ENCODE results near the gene IPO4. TPM values are rescaled to one million over a fixed set of nuclear protein-coding genes. Genes with fewer than 3 reads are reported as not detected.

Gene IPO4
- total and polyA plus RNA-seq, 2 of the 13 experiments (the other 11 are each of a cell fraction or from before 2014, with no cell fraction given): 39.0 to 179 TPM

- peak; percentile 95 for TF ChIP-seq ASH2L (IDR thresholded peaks at IDR 0.05; ENCODE audit: insufficient read length, low read depth, low read length)
- TF ChIP-seq NFKB2 (CRISPR knock-in tag; IDR thresholded peaks at IDR 0.05; ENCODE audit: borderline replicate concordance): peak; percentile 98
- peak; percentile 61; the same call in 1 of the 2 replicates for TF ChIP-seq MAZ (IDR thresholded peaks at IDR 0.05; ENCODE audit: borderline replicate concordance, low read depth, low read length)
- TF ChIP-seq MAZ (CRISPR knock-in tag; IDR thresholded peaks at IDR 0.05; ENCODE audit: low read depth): peak; percentile 95
- peak; percentile 90 for TF ChIP-seq KDM5A (IDR thresholded peaks at IDR 0.05; ENCODE audit: borderline replicate concordance, low read length)
- TF ChIP-seq ZNF224 (CRISPR knock-in tag; IDR thresholded peaks at IDR 0.05): no peak
- TF ChIP-seq ZNF841 (CRISPR knock-in tag; IDR thresholded peaks at IDR 0.05; ENCODE audit: borderline replicate concordance): no peak
- no peak for TF ChIP-seq IKZF1 (IDR thresholded peaks at IDR 0.05)
- no peak for TF ChIP-seq MIER2 (CRISPR knock-in tag; IDR thresholded peaks at IDR 0.05)
- peak; percentile 96; the same call in 1 of the 2 replicates for TF ChIP-seq ZNF569 (CRISPR knock-in tag; IDR thresholded peaks at IDR 0.05; ENCODE audit: borderline replicate concordance)
- TF ChIP-seq, protein P1, sequence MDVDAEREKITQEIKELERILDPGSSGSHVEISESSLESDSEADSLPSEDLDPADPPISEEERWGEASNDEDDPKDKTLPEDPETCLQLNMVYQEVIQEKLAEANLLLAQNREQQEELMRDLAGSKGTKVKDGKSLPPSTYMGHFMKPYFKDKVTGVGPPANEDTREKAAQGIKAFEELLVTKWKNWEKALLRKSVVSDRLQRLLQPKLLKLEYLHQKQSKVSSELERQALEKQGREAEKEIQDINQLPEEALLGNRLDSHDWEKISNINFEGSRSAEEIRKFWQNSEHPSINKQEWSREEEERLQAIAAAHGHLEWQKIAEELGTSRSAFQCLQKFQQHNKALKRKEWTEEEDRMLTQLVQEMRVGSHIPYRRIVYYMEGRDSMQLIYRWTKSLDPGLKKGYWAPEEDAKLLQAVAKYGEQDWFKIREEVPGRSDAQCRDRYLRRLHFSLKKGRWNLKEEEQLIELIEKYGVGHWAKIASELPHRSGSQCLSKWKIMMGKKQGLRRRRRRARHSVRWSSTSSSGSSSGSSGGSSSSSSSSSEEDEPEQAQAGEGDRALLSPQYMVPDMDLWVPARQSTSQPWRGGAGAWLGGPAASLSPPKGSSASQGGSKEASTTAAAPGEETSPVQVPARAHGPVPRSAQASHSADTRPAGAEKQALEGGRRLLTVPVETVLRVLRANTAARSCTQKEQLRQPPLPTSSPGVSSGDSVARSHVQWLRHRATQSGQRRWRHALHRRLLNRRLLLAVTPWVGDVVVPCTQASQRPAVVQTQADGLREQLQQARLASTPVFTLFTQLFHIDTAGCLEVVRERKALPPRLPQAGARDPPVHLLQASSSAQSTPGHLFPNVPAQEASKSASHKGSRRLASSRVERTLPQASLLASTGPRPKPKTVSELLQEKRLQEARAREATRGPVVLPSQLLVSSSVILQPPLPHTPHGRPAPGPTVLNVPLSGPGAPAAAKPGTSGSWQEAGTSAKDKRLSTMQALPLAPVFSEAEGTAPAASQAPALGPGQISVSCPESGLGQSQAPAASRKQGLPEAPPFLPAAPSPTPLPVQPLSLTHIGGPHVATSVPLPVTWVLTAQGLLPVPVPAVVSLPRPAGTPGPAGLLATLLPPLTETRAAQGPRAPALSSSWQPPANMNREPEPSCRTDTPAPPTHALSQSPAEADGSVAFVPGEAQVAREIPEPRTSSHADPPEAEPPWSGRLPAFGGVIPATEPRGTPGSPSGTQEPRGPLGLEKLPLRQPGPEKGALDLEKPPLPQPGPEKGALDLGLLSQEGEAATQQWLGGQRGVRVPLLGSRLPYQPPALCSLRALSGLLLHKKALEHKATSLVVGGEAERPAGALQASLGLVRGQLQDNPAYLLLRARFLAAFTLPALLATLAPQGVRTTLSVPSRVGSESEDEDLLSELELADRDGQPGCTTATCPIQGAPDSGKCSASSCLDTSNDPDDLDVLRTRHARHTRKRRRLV (CRISPR knock-in tag; IDR thresholded peaks at IDR 0.05): peak; percentile 89
- no peak; the same call in none of the 2 replicates for TF ChIP-seq ZBTB4 (CRISPR knock-in tag; IDR thresholded peaks at IDR 0.05; ENCODE audit: borderline replicate concordance)
- TF ChIP-seq TRAFD1 (CRISPR knock-in tag; IDR thresholded peaks at IDR 0.05; ENCODE audit: borderline replicate concordance): peak; percentile 91
- TF ChIP-seq POLR2A (IDR thresholded peaks at IDR 0.05; ENCODE audit: insufficient read depth in 1 of 2, low read depth in 2 of 2, low read length in 2 of 2): peak in 1 of 2 experiments; percentile 88; a peak in 2 of 4 replicates
- TF ChIP-seq TMF1 (CRISPR knock-in tag; IDR thresholded peaks at IDR 0.05; ENCODE audit: low read depth): peak; percentile 91
- TF ChIP-seq MAFK (conservative IDR thresholded peaks at IDR 0.05 in 1 of 2, IDR thresholded peaks at IDR 0.05 in 1 of 2; ENCODE audit: low read length in 2 of 2): peak; percentile 49 to 63
- no peak for TF ChIP-seq SRSF9 (IDR thresholded peaks at IDR 0.05; ENCODE audit: borderline replicate concordance, insufficient read depth, low read depth, low read length, poor library complexity, severe bottlenecking)
- TF ChIP-seq ZBTB3 (CRISPR knock-in tag; IDR thresholded peaks at IDR 0.05; ENCODE audit: borderline replicate concordance, low read depth): peak; percentile 94
- TF ChIP-seq ZNF572 (CRISPR knock-in tag; IDR thresholded peaks at IDR 0.05): no peak
Measured at GRCh38 chr14:24141097-24141880, 47.3 kb downstream of the IPO4 start, which contains the start of gene EMC9 (continued).

Data from HepG2 (cell line).